Right lobe of liver (tissue), 4 donors: ENCODE measurements around the gene SLCO2A1.

Source experiments
- POLR2A ChIP-seq: fragments of 450-650 bp; IDR thresholded peaks from one replicate; pipeline ENCODE4 v1.6.1; 2017; ENCODE audit warnings: antibody characterized with exemption, mild to moderate bottlenecking
- TF ChIP-seq, protein P1 (sequence below), 4 donors: fragments of 200-600 bp in 3 of 4; fragments of 450-650 bp in 1 of 4; IDR thresholded peaks; one replicate each; pipeline versions ENCODE4 v1.5.1 to v1.8.0; 2016 to 2022; ENCODE audit warnings: antibody characterized with exemption in 4 of 4, mild to moderate bottlenecking in 2 of 4
- donor health status: DM: no; HTN: no; CAD: no.
- donor health status: DM: no; HTN: no; CAD: no.
- donor health status: DM: no; HTN: yes; CAD: no.

- TF ChIP-seq POLR2A: no peak
- TF ChIP-seq, protein P1, sequence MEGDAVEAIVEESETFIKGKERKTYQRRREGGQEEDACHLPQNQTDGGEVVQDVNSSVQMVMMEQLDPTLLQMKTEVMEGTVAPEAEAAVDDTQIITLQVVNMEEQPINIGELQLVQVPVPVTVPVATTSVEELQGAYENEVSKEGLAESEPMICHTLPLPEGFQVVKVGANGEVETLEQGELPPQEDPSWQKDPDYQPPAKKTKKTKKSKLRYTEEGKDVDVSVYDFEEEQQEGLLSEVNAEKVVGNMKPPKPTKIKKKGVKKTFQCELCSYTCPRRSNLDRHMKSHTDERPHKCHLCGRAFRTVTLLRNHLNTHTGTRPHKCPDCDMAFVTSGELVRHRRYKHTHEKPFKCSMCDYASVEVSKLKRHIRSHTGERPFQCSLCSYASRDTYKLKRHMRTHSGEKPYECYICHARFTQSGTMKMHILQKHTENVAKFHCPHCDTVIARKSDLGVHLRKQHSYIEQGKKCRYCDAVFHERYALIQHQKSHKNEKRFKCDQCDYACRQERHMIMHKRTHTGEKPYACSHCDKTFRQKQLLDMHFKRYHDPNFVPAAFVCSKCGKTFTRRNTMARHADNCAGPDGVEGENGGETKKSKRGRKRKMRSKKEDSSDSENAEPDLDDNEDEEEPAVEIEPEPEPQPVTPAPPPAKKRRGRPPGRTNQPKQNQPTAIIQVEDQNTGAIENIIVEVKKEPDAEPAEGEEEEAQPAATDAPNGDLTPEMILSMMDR (IDR thresholded peaks at IDR 0.05): no peak
Observed at GRCh38 chr3:133890037-133890436, 139.7 kb downstream of the SLCO2A1 start.
